Esophagus muscularis mucosa (tissue), 3 donors: ENCODE data around the gene PDLIM5.

Source experiments
- POLR2A ChIP-seq: fragments of 450-650 bp; IDR thresholded peaks from one replicate; pipeline ENCODE4 v1.6.1; 2017; ENCODE audit warnings: antibody characterized with exemption, moderate library complexity, mild to moderate bottlenecking, low read depth
- TF ChIP-seq, protein P1 (sequence below), 3 experiments: fragments of 200-600 bp in 2 of 3; fragments of 450-650 bp in 1 of 3; sonication (generic) in 2 of 3; IDR thresholded peaks; one replicate each; pipeline ENCODE4 v1.5.1; 2017 to 2019; ENCODE audit warnings: antibody characterized with exemption in 3 of 3, mild to moderate bottlenecking in 2 of 3, moderate library complexity in 1 of 3

DNA sequence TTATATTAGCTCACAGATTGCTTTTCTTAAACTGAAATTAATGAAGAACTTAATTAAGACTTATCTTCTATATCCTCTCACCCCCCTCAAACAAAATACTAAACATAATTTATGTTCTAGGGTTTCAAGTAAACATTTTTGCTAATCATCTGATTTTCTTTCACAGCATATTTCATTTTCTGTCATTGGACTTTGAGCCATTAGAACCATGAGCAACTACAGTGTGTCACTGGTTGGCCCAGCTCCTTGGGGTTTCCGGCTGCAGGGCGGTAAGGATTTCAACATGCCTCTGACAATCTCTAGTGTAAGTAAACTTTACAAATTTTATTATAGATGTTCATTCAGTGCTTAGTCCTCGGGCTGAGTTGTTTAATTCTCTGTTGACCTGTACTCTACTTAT is 3.3 kb downstream of the PDLIM5 start:
- TF ChIP-seq, protein P1, sequence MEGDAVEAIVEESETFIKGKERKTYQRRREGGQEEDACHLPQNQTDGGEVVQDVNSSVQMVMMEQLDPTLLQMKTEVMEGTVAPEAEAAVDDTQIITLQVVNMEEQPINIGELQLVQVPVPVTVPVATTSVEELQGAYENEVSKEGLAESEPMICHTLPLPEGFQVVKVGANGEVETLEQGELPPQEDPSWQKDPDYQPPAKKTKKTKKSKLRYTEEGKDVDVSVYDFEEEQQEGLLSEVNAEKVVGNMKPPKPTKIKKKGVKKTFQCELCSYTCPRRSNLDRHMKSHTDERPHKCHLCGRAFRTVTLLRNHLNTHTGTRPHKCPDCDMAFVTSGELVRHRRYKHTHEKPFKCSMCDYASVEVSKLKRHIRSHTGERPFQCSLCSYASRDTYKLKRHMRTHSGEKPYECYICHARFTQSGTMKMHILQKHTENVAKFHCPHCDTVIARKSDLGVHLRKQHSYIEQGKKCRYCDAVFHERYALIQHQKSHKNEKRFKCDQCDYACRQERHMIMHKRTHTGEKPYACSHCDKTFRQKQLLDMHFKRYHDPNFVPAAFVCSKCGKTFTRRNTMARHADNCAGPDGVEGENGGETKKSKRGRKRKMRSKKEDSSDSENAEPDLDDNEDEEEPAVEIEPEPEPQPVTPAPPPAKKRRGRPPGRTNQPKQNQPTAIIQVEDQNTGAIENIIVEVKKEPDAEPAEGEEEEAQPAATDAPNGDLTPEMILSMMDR (IDR thresholded peaks at IDR 0.05), result no peak
- no peak for TF ChIP-seq POLR2A
